GM19193 (cell line): Measurements from ENCODE around the gene DLX6.

Experiments
- POLR2A ChIP-seq: IDR thresholded peaks from 4 replicates; pipeline ENCODE4 v1.6.1; 2011; ENCODE audit not compliant: insufficient read depth, insufficient read length; ENCODE audit errors: extremely low read depth

The DLX6 gene

GRCh38 chr7:96991546-96992191 is 13.7 kb upstream of the DLX6 start:
- TF ChIP-seq POLR2A, result no peak

GRCh38 chr7:96992192-96993005 is 13.0 kb upstream of the DLX6 start:
- TF ChIP-seq POLR2A, result no peak

GRCh38 chr7:96993094-96993865 is 12.1 kb upstream of the DLX6 start:
- no peak for TF ChIP-seq POLR2A

- no peak for TF ChIP-seq POLR2A
These were observed 11.4 kb upstream of the DLX6 start for GRCh38 chr7:96993980-96994379.

- TF ChIP-seq POLR2A, result no peak
These were observed 9.8 kb upstream of the DLX6 start for GRCh38 chr7:96995406-96996110.

- TF ChIP-seq POLR2A, result no peak
These were observed 9.0 kb upstream of the DLX6 start for GRCh38 chr7:96996111-96996957.

- no peak for TF ChIP-seq POLR2A
These were observed 8.3 kb upstream of the DLX6 start for GRCh38 chr7:96996958-96997511.

GRCh38 chr7:96997512-96998032 is 7.8 kb upstream of the DLX6 start:
- no peak for TF ChIP-seq POLR2A

- no peak for TF ChIP-seq POLR2A
These were observed 7.0 kb upstream of the DLX6 start for GRCh38 chr7:96998333-96998732.

GRCh38 chr7:96998744-96999143 is 6.6 kb upstream of the DLX6 start:
- TF ChIP-seq POLR2A, result no peak

GRCh38 chr7:97001221-97001620 is 4.1 kb upstream of the DLX6 start:
- TF ChIP-seq POLR2A, result no peak

- TF ChIP-seq POLR2A, result no peak
These were observed 3.4 kb upstream of the DLX6 start for GRCh38 chr7:97001656-97002554.
